Activated naive CD4-positive, alpha-beta T cell treated with anti-CD3 and anti-CD28 coated beads, Interleukin-2, amount 50 U/mL, for 24 hours (primary cell): Measurements from ENCODE around the gene MSI2.
"Not testable (repeated sequence)": the region's sequence is repeated elsewhere in the genome, so short reads cannot be mapped to it uniquely, and the experiment has no call there.

ENCODE experiments used
- H3K27ac Mint-ChIP-seq: one replicate; pipeline ENCODE4 v1.8.0; 2021; ENCODE audit warnings: mild to moderate bottlenecking, mixed read lengths
- H3K27me3 Mint-ChIP-seq: one replicate; pipeline ENCODE4 v1.8.0; 2021; ENCODE audit warnings: mixed read lengths
- H3K36me3 Mint-ChIP-seq: one replicate; pipeline ENCODE4 v1.8.0; 2021; ENCODE audit warnings: mixed read lengths
- H3K4me1 Mint-ChIP-seq: one replicate; pipeline ENCODE4 v1.8.0; 2021; ENCODE audit warnings: mixed read lengths
- H3K4me3 Mint-ChIP-seq: one replicate; pipeline ENCODE4 v1.8.0; 2021; ENCODE audit warnings: mild to moderate bottlenecking, mixed read lengths
- H3K9me3 Mint-ChIP-seq: one replicate; pipeline ENCODE4 v1.8.0; 2021; ENCODE audit warnings: mixed read lengths

MSI2 gene

GRCh38 chr17:57255776-57256681 is at the start of gene MSI2:
Gene MSI2, plus strand, starts transcription at chr17:57256523. Its CDS starts 220 bp downstream, at chr17:57256743.
- Mint-ChIP-seq H3K4me1 (peaks cover 49% of the 10 kb centered on the region), H3K4me3 (peak within 1 kb of the TSS; percentile 90), H3K27me3 (no peaks in the 10 kb centered on the region), H3K9me3 (peaks cover 4% of the 10 kb centered on the region), H3K27ac (peak within 1 kb of the TSS; percentile 94), H3K36me3 (peaks cover 5% of the 10 kb centered on the region)

- Mint-ChIP-seq H3K4me1 (peaks cover 9% of the 10 kb centered on the region), H3K27me3 (peaks cover 3% of the 10 kb centered on the region), H3K36me3 (peaks cover 4% of the 10 kb centered on the region), H3K9me3 (peaks cover 16% of the 10 kb centered on the region), H3K27ac (no peak overlapping the region), H3K4me3 (no peak overlapping the region)
Measured at GRCh38 chr17:57206928-57207327, 49.4 kb upstream of the MSI2 start.

- H3K27me3 Mint-ChIP-seq, result peaks cover 3% of the 10 kb centered on the region
- peaks cover 4% of the 10 kb centered on the region for H3K36me3 Mint-ChIP-seq
- H3K27ac Mint-ChIP-seq, result no peak overlapping the region
- H3K4me3 Mint-ChIP-seq, result no peak overlapping the region
- H3K4me1 Mint-ChIP-seq, result peaks cover 9% of the 10 kb centered on the region
- peaks cover 16% of the 10 kb centered on the region for H3K9me3 Mint-ChIP-seq
Measured at GRCh38 chr17:57207396-57207795, 48.9 kb upstream of the MSI2 start.

- peaks cover 3% of the 10 kb centered on the region for H3K27me3 Mint-ChIP-seq
- no peak overlapping the region for H3K27ac Mint-ChIP-seq
- peaks cover 9% of the 10 kb centered on the region for H3K4me1 Mint-ChIP-seq
- peaks cover 16% of the 10 kb centered on the region for H3K9me3 Mint-ChIP-seq
- peaks cover 4% of the 10 kb centered on the region for H3K36me3 Mint-ChIP-seq
- H3K4me3 Mint-ChIP-seq, result no peak overlapping the region
Measured at GRCh38 chr17:57210224-57210553, 46.1 kb upstream of the MSI2 start.

DNA sequence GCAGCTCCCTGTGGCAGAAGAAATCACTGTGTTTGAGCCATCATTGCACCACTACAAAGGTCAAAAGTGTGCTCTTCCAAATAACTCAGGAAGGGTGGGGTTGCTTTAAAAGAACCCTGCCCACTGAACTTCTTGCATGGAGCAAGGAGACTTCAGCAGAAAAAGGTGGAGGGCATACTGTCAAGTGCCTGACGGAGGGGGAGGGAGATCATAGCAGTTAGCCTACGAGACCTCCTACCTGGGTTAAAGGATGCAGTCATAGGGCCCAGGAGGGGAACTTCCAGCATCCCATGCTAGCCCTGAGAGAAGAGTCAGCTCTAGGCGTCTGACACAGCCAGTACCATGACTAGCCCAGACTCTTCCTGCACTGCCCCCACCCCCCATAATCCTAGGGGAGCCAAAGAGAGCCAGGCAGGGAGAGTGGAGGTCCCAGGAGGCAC is 45.3 kb upstream of the MSI2 start:
- Mint-ChIP-seq H3K27ac (no peak overlapping the region), H3K36me3 (peaks cover 4% of the 10 kb centered on the region), H3K4me3 (no peak overlapping the region), H3K9me3 (peaks cover 16% of the 10 kb centered on the region), H3K27me3 (peaks cover 3% of the 10 kb centered on the region), H3K4me1 (peaks cover 9% of the 10 kb centered on the region)

DNA sequence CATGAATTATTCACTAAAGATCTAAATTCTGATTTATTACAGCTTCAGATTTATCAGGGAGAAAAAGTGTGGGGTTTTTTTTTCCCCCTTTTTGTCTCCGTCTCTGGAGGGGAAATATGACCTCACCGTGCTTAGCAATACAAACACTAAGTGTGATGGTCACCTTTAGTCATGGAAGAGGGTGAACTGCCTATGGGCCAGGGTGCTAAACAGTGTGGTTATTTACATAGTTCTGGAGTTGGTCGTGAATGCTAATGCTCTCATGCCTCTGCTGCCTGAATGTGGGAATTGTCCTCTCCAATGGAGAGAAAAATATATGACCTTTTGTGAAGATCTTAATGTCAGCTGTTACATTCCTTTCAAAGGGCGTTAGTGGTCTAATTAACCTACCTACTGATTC is 44.8 kb upstream of the MSI2 start:
- Mint-ChIP-seq H3K27ac (no peak overlapping the region), H3K4me1 (peaks cover 9% of the 10 kb centered on the region)

DNA sequence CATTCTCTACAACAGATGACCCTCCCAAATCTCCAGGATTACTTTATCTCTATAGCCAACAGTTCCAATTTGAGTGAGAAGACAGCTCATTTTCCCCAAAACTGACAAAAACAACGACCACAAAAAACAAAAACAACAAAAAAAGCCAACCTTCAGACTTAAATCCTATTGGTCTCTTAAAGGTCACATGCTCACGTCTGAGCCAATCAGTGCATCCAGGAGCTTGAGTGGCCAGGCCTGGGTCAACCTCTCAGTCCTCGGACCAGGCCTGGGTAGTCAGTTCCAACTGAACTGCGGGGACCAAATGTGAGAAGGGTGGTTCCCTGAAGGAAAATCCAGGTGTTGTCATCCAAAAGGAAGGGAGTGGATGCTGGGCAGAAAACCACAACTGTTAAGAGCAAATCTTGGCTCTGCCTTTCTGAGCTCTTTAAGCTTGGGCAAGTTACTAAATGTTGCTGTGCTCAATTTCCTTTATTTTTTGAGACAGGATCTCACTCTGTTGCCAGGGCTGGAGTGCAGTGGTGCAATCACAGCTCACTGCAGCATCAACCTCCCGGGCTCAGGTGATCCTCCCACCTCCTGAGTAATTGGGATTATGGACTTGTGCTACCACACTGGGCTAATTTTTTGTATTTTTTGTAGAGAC is 43.0 kb upstream of the MSI2 start:
- H3K4me3 Mint-ChIP-seq, result no peak overlapping the region
- peaks cover 4% of the 10 kb centered on the region for H3K36me3 Mint-ChIP-seq
- no peak overlapping the region for H3K27ac Mint-ChIP-seq
- peaks cover 4% of the 10 kb centered on the region for H3K27me3 Mint-ChIP-seq
- H3K4me1 Mint-ChIP-seq, result peaks cover 9% of the 10 kb centered on the region
- peaks cover 12% of the 10 kb centered on the region for H3K9me3 Mint-ChIP-seq

More for the DNA sequence above, 44.8 kb upstream of the MSI2 start:
- peaks cover 16% of the 10 kb centered on the region for H3K9me3 Mint-ChIP-seq
- peaks cover 4% of the 10 kb centered on the region for H3K36me3 Mint-ChIP-seq
- peaks cover 3% of the 10 kb centered on the region for H3K27me3 Mint-ChIP-seq
- no peak overlapping the region for H3K4me3 Mint-ChIP-seq

- Mint-ChIP-seq H3K27ac (no peak overlapping the region), H3K4me1 (peaks cover 7% of the 10 kb centered on the region), H3K4me3 (no peak overlapping the region), H3K27me3 (peaks cover 1% of the 10 kb centered on the region), H3K36me3 (no peaks in the 10 kb centered on the region), H3K9me3 (no peaks in the 10 kb centered on the region)
Measured at GRCh38 chr17:57215317-57215716, 41.0 kb upstream of the MSI2 start.

GRCh38 chr17:57221366-57222350 is 34.7 kb upstream of the MSI2 start:
- Mint-ChIP-seq H3K36me3 (no peaks in the 10 kb centered on the region), H3K27ac (no peak overlapping the region), H3K4me3 (no peak overlapping the region), H3K27me3 (peaks cover 1% of the 10 kb centered on the region), H3K4me1 (no peaks in the 10 kb centered on the region), H3K9me3 (peaks cover 9% of the 10 kb centered on the region)

DNA sequence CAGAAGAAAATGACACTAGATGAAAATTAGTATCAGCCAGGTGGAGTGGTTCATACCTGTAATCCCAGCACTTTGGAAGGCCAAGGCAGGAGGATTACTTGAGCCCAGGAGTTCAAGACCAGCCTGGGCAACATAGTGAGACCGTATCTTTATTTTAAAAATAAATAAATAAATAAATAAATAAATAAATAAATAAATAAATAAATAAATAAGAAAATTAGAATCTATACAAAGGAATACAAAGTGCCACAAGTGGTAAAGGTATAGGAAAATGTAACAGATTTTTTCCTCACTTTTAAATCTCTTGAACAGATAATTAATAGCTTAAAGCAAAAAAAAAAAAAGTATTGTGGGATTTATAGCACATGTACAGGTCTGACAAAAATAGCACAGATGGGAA is 33.9 kb upstream of the MSI2 start:
- not testable (repeated sequence) for H3K27ac Mint-ChIP-seq, H3K4me1 Mint-ChIP-seq, H3K36me3 Mint-ChIP-seq, H3K9me3 Mint-ChIP-seq, H3K27me3 Mint-ChIP-seq, H3K4me3 Mint-ChIP-seq

- Mint-ChIP-seq H3K27ac (no peak overlapping the region), H3K4me1 (no peaks in the 10 kb centered on the region), H3K4me3 (no peak overlapping the region), H3K9me3 (peaks cover 9% of the 10 kb centered on the region), H3K36me3 (no peaks in the 10 kb centered on the region), H3K27me3 (no peaks in the 10 kb centered on the region)
Measured at GRCh38 chr17:57225127-57225526, 31.2 kb upstream of the MSI2 start.

GRCh38 chr17:57226793-57227192 is 29.5 kb upstream of the MSI2 start:
- Mint-ChIP-seq H3K4me1 (no peaks in the 10 kb centered on the region), H3K27me3 (peaks cover 4% of the 10 kb centered on the region), H3K27ac (no peak overlapping the region), H3K4me3 (no peak overlapping the region), H3K36me3 (no peaks in the 10 kb centered on the region), H3K9me3 (peaks cover 5% of the 10 kb centered on the region)

DNA sequence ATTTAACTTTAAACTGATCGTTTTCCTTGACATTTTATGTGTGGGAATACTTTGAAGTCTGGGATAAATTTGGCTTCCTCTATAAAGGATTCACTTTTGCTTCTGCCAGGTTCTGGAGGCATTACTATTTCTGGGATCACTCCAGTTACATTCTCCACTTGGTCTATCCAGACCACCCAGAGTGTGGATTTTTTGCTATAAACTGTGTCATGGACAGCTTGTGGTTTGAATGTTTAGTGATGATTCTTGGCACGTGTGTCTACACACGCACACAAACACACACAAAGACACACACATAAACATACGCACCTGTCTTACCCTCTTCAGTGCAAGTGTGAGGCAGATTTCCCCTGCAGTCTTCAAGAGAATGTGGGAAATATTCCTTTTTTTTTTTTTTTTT is 27.4 kb upstream of the MSI2 start:
- no peaks in the 10 kb centered on the region for H3K9me3 Mint-ChIP-seq
- H3K4me1 Mint-ChIP-seq, result no peaks in the 10 kb centered on the region
- H3K36me3 Mint-ChIP-seq, result no peaks in the 10 kb centered on the region
- peaks cover 5% of the 10 kb centered on the region for H3K27me3 Mint-ChIP-seq
- H3K4me3 Mint-ChIP-seq, result no peak overlapping the region
- H3K27ac Mint-ChIP-seq, result no peak overlapping the region

DNA sequence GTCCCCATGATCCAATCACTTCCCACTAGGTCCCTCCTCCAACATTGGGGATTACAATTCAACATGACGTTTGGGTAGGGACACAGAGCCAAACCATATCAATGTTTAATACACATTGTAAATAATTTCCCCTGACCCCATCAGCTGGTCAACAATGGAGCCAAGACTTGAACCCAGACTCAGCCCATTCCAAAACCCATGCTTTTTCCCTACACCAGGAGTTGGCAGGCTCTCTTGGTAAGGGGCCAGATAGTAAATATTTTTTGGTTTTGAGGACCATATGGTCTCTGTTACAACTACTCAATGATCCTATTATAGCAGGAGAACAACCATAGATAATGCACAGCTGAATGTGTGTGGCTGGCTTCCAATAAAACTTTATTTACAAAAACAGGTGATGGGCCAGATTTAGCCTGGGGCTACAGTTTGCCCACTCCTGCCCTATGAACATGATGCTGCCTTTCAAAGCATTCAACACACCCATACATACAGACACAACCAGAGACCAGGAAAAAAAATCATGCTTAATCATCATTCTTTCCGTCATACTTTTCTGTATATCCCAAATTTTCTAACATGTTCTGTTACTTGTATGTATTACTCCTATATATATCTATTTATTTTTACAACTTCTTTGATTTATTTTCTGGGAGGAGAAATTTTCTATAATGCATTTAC is 22.1 kb upstream of the MSI2 start:
- H3K27me3 Mint-ChIP-seq, result peaks cover 5% of the 10 kb centered on the region
- H3K36me3 Mint-ChIP-seq, result no peaks in the 10 kb centered on the region
- H3K27ac Mint-ChIP-seq, result no peak overlapping the region
- no peaks in the 10 kb centered on the region for H3K4me1 Mint-ChIP-seq
- no peaks in the 10 kb centered on the region for H3K9me3 Mint-ChIP-seq
- no peak overlapping the region for H3K4me3 Mint-ChIP-seq

GRCh38 chr17:57234739-57235092 is 21.6 kb upstream of the MSI2 start:
- H3K27me3 Mint-ChIP-seq, result peaks cover 5% of the 10 kb centered on the region
- H3K36me3 Mint-ChIP-seq, result no peaks in the 10 kb centered on the region
- H3K9me3 Mint-ChIP-seq, result no peaks in the 10 kb centered on the region
- H3K4me3 Mint-ChIP-seq, result no peak overlapping the region
- H3K27ac Mint-ChIP-seq, result no peak overlapping the region
- H3K4me1 Mint-ChIP-seq, result no peaks in the 10 kb centered on the region
